Measurements from ENCODE around the gene TCL1A.

TCL1A gene

GRCh38 chr14:95677179-95677835 lies 36.6 kb downstream of the TCL1A start:
- DNase-seq (ENCODE audit: low read depth, low spot score), result no peak

- peak; percentile 59 for DNase-seq (ENCODE audit: low read depth, low spot score)
Measured at GRCh38 chr14:95675486-95675885, 38.4 kb downstream of the TCL1A start.

- DNase-seq (ENCODE audit: low read depth, low spot score), result no peak
Measured at GRCh38 chr14:95674613-95675012, 39.3 kb downstream of the TCL1A start.

GRCh38 chr14:95668235-95668772 lies 45.6 kb downstream of the TCL1A start:
- DNase-seq (ENCODE audit: low read depth, low spot score), result no peak

- DNase-seq (ENCODE audit: low read depth, low spot score), result peak; percentile 43
Measured at GRCh38 chr14:95667249-95667693, 46.7 kb downstream of the TCL1A start.

- no peak for DNase-seq (ENCODE audit: low read depth, low spot score)
Measured at GRCh38 chr14:95666450-95666849, 47.5 kb downstream of the TCL1A start.

- DNase-seq (ENCODE audit: low read depth, low spot score), result peak; percentile 81
Measured at GRCh38 chr14:95665530-95665929, 48.4 kb downstream of the TCL1A start.

GRCh38 chr14:95664546-95664945 lies 49.4 kb downstream of the TCL1A start:
- DNase-seq (ENCODE audit: low read depth, low spot score), result no peak

- no peak for DNase-seq (ENCODE audit: low read depth, low spot score)
Measured at GRCh38 chr14:95664066-95664465, 49.9 kb downstream of the TCL1A start.

- no peak for DNase-seq (ENCODE audit: low read depth, low spot score)
Measured at GRCh38 chr14:95663226-95663797, 50.6 kb downstream of the TCL1A start.

GRCh38 chr14:95662376-95663186 lies 51.3 kb downstream of the TCL1A start:
- DNase-seq (ENCODE audit: low read depth, low spot score), result no peak

GRCh38 chr14:95660651-95661515 lies 53.0 kb downstream of the TCL1A start:
- peak; percentile 85 for DNase-seq (ENCODE audit: low read depth, low spot score)

GRCh38 chr14:95659990-95660385 lies 53.9 kb downstream of the TCL1A start:
- DNase-seq (ENCODE audit: low read depth, low spot score), result no peak
